KMS-11 (cell line): Measurements from ENCODE around the gene SSNA1.

ENCODE experiments used
- H2AFZ ChIP-seq: fragments of 200-600 bp; sonication (generic); 2 replicates; pipeline ENCODE4 v1.6.1; 2016; ENCODE audit warnings: antibody characterized with exemption, mixed run types, low read depth
- H3K27ac ChIP-seq: fragments of 200-600 bp; sonication (generic); 2 replicates; pipeline ENCODE4 v1.6.1; 2016; ENCODE audit warnings: mild to moderate bottlenecking, mixed run types
- H3K27me3 ChIP-seq: fragments of 200-600 bp; sonication (generic); 2 replicates; pipeline ENCODE4 v1.6.1; 2017; ENCODE audit warnings: mild to moderate bottlenecking, low read depth, mixed run types, moderate library complexity; ENCODE audit not compliant: insufficient read depth
- H3K36me3 ChIP-seq: fragments of 200-600 bp; sonication (generic); 2 replicates; pipeline ENCODE4 v1.6.1; 2017; ENCODE audit warnings: mild to moderate bottlenecking, mixed run types; ENCODE audit not compliant: insufficient read depth
- H3K4me1 ChIP-seq: fragments of 200-600 bp; sonication (generic); 2 replicates; pipeline ENCODE4 v1.6.1; 2016; ENCODE audit warnings: mild to moderate bottlenecking, low read depth, mixed run types; ENCODE audit not compliant: poor library complexity, severe bottlenecking
- H3K4me2 ChIP-seq: fragments of 200-600 bp; sonication (generic); 2 replicates; pipeline ENCODE4 v1.7.0; 2016; ENCODE audit warnings: mild to moderate bottlenecking, mixed run types
- H3K4me3 ChIP-seq: fragments of 200-600 bp; sonication (generic); IDR thresholded peaks from 2 replicates; pipeline ENCODE4 v1.6.1; 2017; ENCODE audit warnings: low read depth, low read length, mixed read lengths; ENCODE audit not compliant: insufficient read depth
- H3K79me2 ChIP-seq: fragments of 200-600 bp; sonication (generic); 2 replicates; pipeline ENCODE4 v1.6.1; 2016; ENCODE audit warnings: low read depth, mixed run types; ENCODE audit not compliant: insufficient read depth
- H3K9ac ChIP-seq: fragments of 200-600 bp; sonication (generic); 2 replicates; pipeline ENCODE4 v1.6.1; 2016; ENCODE audit warnings: mild to moderate bottlenecking, mixed run types
- H4K20me1 ChIP-seq: fragments of 200-600 bp; sonication (generic); 2 replicates; pipeline ENCODE4 v1.6.1; 2016; ENCODE audit warnings: mild to moderate bottlenecking, mixed run types; ENCODE audit not compliant: insufficient read depth
- TF ChIP-seq, protein P1 (sequence below): fragments of 200-600 bp; sonication (generic); conservative IDR thresholded peaks from 2 replicates; pipeline ENCODE4 v1.6.1; 2017; ENCODE audit warnings: low read depth, mild to moderate bottlenecking, antibody characterized with exemption, low read length, moderate library complexity, mixed read lengths

The SSNA1 gene

GRCh38 chr9:137200311-137201204 is 12.1 kb downstream of the SSNA1 start, which contains the start of gene TPRN:
Gene TPRN (minus strand): TSS chr9:137200741. CDS start chr9:137200711, 30 bp downstream.
- peak within 1 kb of the TSS; percentile 24; the same call in 1 of the 2 replicates for H3K27ac ChIP-seq
- no peaks in the 10 kb centered on the region for H3K36me3 ChIP-seq
- H3K27me3 ChIP-seq, result no peaks in the 10 kb centered on the region
- no peak within 1 kb of the TSS for H3K4me3 ChIP-seq
- H3K9ac ChIP-seq, result peak within 1 kb of the TSS; percentile 47; the same call in 1 of the 2 replicates
- peaks cover 27% of the 10 kb centered on the region for H3K4me1 ChIP-seq
- H3K79me2 ChIP-seq, result peaks cover 25% of the 10 kb centered on the region
- H3K4me2 ChIP-seq, result peak within 1 kb of the TSS; percentile 76
- H4K20me1 ChIP-seq, result no peaks in the 10 kb centered on the region
- H2AFZ ChIP-seq, result peak within 1 kb of the TSS; percentile 73
- TF ChIP-seq, protein P1, sequence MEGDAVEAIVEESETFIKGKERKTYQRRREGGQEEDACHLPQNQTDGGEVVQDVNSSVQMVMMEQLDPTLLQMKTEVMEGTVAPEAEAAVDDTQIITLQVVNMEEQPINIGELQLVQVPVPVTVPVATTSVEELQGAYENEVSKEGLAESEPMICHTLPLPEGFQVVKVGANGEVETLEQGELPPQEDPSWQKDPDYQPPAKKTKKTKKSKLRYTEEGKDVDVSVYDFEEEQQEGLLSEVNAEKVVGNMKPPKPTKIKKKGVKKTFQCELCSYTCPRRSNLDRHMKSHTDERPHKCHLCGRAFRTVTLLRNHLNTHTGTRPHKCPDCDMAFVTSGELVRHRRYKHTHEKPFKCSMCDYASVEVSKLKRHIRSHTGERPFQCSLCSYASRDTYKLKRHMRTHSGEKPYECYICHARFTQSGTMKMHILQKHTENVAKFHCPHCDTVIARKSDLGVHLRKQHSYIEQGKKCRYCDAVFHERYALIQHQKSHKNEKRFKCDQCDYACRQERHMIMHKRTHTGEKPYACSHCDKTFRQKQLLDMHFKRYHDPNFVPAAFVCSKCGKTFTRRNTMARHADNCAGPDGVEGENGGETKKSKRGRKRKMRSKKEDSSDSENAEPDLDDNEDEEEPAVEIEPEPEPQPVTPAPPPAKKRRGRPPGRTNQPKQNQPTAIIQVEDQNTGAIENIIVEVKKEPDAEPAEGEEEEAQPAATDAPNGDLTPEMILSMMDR, result no peak

DNA sequence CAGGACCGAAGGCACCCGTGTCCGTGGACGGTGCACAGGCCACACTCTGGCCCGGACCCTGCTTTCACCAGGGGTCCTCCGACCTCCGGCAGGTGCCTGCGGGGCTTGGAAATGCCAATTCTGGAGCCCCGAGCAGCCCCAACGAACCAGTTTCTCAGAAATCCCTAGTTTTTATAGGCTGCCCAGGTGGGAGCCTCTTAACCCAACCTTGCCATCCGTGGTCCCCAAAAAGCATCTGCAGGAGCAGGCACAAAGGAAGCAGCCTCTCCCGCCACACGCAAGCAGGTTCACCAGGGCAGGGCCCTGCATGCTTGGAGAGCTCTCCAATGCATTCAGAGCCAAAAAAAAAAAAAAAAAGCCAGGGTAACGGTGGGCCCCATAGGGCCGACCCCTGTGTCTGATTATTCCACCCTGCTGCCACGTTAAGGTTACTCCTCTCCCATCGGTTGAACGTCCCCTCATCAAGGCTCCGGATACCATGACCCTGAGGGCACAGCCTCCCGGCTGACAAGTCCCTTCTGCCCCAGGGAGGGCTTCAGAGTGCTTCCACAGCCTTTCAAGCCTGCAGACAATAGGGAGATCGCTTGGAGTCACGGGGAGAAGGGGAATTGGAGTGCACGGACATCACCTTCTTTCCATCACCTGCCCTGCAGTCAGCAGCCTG is 12.9 kb downstream of the SSNA1 start:
- TF ChIP-seq, protein P1, result no peak
- Histone ChIP-seq H3K36me3 (no peaks in the 10 kb centered on the region), H3K27ac (peak overlapping the region; percentile 24; the same call in 1 of the 2 replicates), H3K4me3 (no peak overlapping the region), H3K4me2 (peak overlapping the region; percentile 76), H3K4me1 (peaks cover 28% of the 10 kb centered on the region), H4K20me1 (no peaks in the 10 kb centered on the region), H3K9ac (peak overlapping the region; percentile 47; the same call in 1 of the 2 replicates), H3K27me3 (no peaks in the 10 kb centered on the region), H3K79me2 (peaks cover 33% of the 10 kb centered on the region), H2AFZ (peak overlapping the region; percentile 73)

DNA sequence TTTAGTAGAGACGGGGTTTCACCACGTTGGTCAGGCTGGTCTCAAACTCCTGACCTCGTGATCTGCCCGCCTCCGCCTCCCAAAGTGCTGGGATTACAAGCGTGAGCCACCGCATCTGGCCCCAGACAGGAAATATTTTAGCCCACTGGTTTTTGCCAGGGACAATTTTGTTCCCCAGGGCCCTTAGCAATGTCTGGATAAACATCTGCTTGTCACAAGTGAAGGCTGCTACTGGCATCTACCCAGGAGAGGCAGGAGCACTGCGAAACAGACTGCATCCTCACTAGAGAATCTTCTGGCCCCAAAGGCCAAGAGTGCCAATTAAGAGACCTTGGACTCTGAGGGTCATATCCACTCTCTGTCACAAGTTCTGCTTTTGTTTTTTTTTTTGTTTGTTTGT is 14.5 kb downstream of the SSNA1 start:
- TF ChIP-seq, protein P1, result no peak
- no peak overlapping the region for H3K27ac ChIP-seq
- H3K4me2 ChIP-seq, result no peak overlapping the region
- H2AFZ ChIP-seq, result no peak overlapping the region
- no peak overlapping the region for H3K4me3 ChIP-seq
- no peaks in the 10 kb centered on the region for H3K27me3 ChIP-seq
- no peak overlapping the region for H3K9ac ChIP-seq
- peaks cover 35% of the 10 kb centered on the region for H3K4me1 ChIP-seq
- no peaks in the 10 kb centered on the region for H3K36me3 ChIP-seq
- H3K79me2 ChIP-seq, result peaks cover 43% of the 10 kb centered on the region
- no peaks in the 10 kb centered on the region for H4K20me1 ChIP-seq

DNA sequence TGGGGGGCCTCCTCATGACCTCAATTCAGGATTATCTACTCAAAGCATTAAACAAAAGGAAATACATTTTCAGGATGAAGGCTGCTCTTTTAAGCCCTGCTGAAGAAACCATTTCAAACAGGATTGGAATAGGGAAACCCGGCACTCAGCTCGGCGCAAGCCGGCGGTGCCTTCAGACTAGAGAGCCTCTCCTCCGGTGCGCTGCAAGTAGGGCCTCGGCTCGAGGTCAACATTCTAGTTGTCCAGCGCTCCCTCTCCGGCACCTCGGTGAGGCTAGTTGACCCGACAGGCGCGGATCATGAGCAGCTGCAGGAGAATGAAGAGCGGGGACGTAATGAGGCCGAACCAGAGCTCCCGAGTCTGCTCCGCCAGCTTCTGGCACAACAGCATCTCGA is 16.3 kb downstream of the SSNA1 start:
- TF ChIP-seq, protein P1, result no peak
- H3K27ac ChIP-seq, result peak overlapping the region; percentile 31; the same call in 1 of the 2 replicates
- H3K9ac ChIP-seq, result peak overlapping the region; percentile 72; the same call in 1 of the 2 replicates
- peak overlapping the region; percentile 55; the same call in 1 of the 2 replicates for H2AFZ ChIP-seq
- peaks cover 43% of the 10 kb centered on the region for H3K79me2 ChIP-seq
- peak overlapping the region; percentile 75 for H3K4me2 ChIP-seq
- H3K36me3 ChIP-seq, result no peaks in the 10 kb centered on the region
- H4K20me1 ChIP-seq, result no peaks in the 10 kb centered on the region
- no peaks in the 10 kb centered on the region for H3K27me3 ChIP-seq
- peaks cover 32% of the 10 kb centered on the region for H3K4me1 ChIP-seq
- H3K4me3 ChIP-seq, result no peak overlapping the region
